ENCODE results near the gene GFPT2. TPM values are rescaled to one million over a fixed set of nuclear protein-coding genes. Genes with fewer than 3 reads are reported as not detected.

The GFPT2 gene
- total RNA-seq, 4 donors from 2014 or later = 5.5 to 15.6 (median 6.4) TPM; not detected in 1

DNA sequence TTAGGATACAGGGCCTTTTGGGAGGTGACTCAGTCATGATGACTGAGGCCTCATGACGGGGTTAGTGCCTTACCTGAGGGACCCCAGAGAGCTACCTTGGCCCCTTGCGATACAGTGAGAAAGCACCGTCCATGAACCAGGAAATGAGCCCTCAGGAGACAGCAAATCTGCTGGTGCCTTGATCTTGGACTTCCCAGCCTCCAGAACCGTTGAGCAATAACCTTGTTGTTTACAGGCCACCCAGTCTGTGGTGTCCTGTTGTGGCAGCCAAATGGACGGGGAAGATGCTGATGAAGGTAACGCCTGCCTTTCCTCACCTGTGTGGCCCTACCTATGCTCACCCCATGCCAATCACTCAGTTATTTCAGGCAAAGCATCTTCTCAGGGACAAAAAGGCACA is 5.6 kb upstream of the GFPT2 start:
- H3K27me3 ChIP-seq = peaks cover 0 to 33% (median 2%) of the 10 kb centered on the region in 4 donors
- no peak overlapping the region for H3K4me3 ChIP-seq
- H3K36me3 ChIP-seq = no peaks in the 10 kb centered on the region
- H3K4me1 ChIP-seq = peaks cover 4 to 9% (median 6%) of the 10 kb centered on the region in 3 donors
- H3K27ac ChIP-seq = no peak overlapping the region
- DNase-seq = no peak
- TF ChIP-seq, protein P1, sequence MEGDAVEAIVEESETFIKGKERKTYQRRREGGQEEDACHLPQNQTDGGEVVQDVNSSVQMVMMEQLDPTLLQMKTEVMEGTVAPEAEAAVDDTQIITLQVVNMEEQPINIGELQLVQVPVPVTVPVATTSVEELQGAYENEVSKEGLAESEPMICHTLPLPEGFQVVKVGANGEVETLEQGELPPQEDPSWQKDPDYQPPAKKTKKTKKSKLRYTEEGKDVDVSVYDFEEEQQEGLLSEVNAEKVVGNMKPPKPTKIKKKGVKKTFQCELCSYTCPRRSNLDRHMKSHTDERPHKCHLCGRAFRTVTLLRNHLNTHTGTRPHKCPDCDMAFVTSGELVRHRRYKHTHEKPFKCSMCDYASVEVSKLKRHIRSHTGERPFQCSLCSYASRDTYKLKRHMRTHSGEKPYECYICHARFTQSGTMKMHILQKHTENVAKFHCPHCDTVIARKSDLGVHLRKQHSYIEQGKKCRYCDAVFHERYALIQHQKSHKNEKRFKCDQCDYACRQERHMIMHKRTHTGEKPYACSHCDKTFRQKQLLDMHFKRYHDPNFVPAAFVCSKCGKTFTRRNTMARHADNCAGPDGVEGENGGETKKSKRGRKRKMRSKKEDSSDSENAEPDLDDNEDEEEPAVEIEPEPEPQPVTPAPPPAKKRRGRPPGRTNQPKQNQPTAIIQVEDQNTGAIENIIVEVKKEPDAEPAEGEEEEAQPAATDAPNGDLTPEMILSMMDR (IDR thresholded peaks at IDR 0.05) = no peak
- TF ChIP-seq POLR2A (IDR thresholded peaks at IDR 0.05) = no peak
- no peaks in the 10 kb centered on the region for H3K9me3 ChIP-seq
- WGBS, 2 donors = 88 to 90% methylated on average over 3 to 6 of the region's 6 CpGs
- intact Hi-C loops (cut with DNase I) = no loop called here

DNA sequence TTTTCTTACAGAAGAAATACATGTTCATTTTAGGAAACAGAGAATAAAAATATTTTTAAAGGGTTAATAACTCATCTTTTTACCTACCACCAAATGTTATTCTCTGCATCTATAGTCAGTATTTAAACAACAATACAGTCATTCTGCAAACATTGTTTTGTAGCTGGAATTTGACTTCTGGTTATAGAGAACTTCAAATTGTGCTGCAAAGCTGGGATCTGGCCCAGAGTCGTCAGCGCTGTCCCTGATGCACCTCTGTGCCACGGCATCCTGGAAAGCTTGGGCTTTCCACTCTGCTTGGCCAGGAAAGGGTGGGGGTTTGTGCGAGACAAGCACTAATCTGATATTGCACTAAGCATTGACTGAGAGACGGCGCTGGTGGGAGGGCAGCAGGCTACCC is 5.0 kb upstream of the GFPT2 start:
- H3K27me3 ChIP-seq = peaks cover 0 to 38% (median 4%) of the 10 kb centered on the region in 4 donors
- WGBS, 2 donors = 89 to 92% methylated on average over 5 to 6 of the region's 6 CpGs
- no peaks in the 10 kb centered on the region for H3K9me3 ChIP-seq
- intact Hi-C loops (cut with DNase I) = no loop called here
- H3K36me3 ChIP-seq = no peaks in the 10 kb centered on the region
- H3K27ac ChIP-seq = no peak overlapping the region
- no peak for DNase-seq
- TF ChIP-seq, protein P1 (IDR thresholded peaks at IDR 0.05) = no peak
- TF ChIP-seq POLR2A (IDR thresholded peaks at IDR 0.05) = no peak
- H3K4me1 ChIP-seq = peaks cover 7 to 14% (median 9%) of the 10 kb centered on the region in 3 donors
- no peak overlapping the region for H3K4me3 ChIP-seq

DNA sequence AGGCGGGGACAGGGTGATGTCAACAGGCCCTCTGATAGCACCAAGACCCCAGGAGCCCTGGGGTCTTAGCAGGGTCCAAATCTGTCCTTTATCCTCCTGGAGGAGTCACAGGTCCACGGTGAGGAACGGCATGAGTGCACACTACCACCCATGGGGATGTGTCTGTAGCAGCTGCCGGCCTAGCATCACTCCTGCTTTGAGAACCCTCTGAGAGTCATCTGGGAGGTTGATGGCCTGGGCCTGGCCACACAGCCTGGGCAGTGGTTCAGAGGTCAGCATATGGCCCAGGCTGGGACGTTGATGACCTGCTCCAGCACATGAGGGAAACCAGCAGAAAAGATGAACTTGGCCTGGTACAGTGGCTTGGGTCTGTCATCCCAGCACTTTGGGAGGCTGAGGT is 1.8 kb upstream of the GFPT2 start:
- TF ChIP-seq POLR2A (IDR thresholded peaks at IDR 0.05) = no peak
- TF ChIP-seq, protein P1 (IDR thresholded peaks at IDR 0.05) = no peak
- WGBS, 2 donors = 83 to 100% methylated on average over 2 to 4 of the region's 5 CpGs
- no peaks in the 10 kb centered on the region for H3K9me3 ChIP-seq
- peaks cover 0 to 70% (median 10%) of the 10 kb centered on the region in 4 donors for H3K27me3 ChIP-seq
- DNase-seq = no peak
- H3K4me1 ChIP-seq = peaks cover 7 to 33% (median 14%) of the 10 kb centered on the region in 3 donors
- H3K27ac ChIP-seq = no peak overlapping the region
- intact Hi-C loops (cut with DNase I) = no loop called here
- no peaks in the 10 kb centered on the region for H3K36me3 ChIP-seq
- H3K4me3 ChIP-seq = no peak overlapping the region

DNA sequence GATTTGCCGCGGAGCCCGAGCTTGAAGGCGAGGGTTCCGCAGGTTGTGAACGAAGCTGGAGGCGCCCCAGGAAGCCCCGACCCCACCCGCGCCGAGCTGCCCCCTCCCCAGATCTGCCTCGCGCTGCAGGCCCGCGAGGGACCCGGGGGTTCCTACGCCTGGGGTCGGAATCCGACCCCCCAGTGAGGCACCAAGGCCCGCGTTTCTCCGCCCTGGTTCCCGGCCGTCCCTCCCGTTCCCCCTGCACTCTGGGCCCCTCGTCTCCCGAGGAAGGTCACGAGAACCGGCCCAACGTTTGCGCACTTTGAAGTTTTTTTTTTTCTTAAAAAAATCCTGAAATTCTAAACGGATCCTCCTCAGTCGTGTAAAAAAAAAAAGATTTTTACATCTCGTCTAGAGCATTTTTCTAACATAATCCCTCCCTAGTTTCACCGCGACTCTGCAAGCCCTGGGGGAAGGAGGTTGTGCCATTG is 880 bp upstream of the GFPT2 start:
- WGBS, 2 donors = 3 to 5% methylated on average over 22 of the region's 36 CpGs
- no peak for TF ChIP-seq POLR2A (IDR thresholded peaks at IDR 0.05)
- TF ChIP-seq, protein P1 (IDR thresholded peaks at IDR 0.05) = no peak
- no peak for DNase-seq
- Histone ChIP-seq H3K27ac (peak overlapping the region in 3 of 4 donors; percentile 14 to 87 (median 43)), H3K9me3 (no peaks in the 10 kb centered on the region), H3K4me1 (peaks cover 7 to 33% (median 14%) of the 10 kb centered on the region in 3 donors), H3K27me3 (peaks cover 0 to 79% (median 10%) of the 10 kb centered on the region in 4 donors), H3K36me3 (no peaks in the 10 kb centered on the region), H3K4me3 (peak overlapping the region; percentile 51 to 86 (median 62))
- intact Hi-C loops (cut with DNase I) = no loop called here

DNA sequence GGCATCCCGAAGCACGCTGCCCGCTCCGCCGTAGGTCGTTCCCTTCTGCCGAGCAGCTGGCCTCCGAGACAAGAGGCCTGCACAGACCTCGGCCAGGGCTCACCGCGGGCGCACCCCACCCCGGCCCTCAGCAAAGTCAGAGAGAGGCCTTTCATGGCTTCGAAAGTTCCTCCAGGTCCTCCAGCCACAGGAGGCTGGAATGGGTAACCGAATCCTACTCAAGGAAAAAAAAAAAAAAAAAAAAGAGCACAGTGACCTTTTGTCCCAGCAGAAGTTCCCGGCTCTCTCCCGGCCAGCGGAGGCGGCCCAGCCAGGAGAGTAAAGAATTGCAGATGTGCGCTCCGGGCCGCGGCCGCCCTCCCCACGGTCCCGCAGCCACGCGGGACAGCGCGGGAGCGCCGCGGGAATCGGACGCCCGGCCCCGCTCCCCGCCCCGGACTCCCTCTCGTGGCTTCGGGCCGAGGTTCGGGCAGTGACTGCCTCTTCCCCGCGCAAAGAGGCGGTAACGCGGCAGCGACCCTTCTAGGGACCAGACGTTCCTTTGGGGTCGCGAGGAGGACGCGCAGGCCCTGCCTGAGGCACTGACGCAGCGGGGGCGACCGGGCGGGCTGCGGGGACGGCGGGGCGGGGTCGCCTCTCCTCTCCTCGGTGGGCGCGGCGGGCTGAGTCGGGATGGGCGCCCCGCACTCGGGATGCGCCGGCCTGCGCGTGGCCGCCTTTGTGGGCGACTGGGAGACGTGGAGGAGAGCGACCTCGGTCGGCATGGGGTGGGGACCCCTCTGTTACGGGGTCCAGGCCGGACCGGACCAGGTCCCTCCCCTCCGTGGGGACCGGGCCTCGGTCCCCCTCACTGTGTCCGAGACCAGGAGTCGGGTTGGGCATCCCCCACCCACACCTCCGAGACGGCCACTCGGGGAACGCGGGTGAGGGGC is 754 bp downstream of the GFPT2 start:
- WGBS, 2 donors = 8% methylated on average over 27 of the region's 95 CpGs; no CpG with 5 or more reads in 1 of the 2 donors
- no peak for DNase-seq
- Histone ChIP-seq H3K9me3 (no peaks in the 10 kb centered on the region), H3K4me3 (peak overlapping the region; percentile 51 to 86 (median 62)), H3K27ac (peak overlapping the region; percentile 58 to 87 (median 76)), H3K36me3 (no peaks in the 10 kb centered on the region), H3K27me3 (peaks cover 0 to 80% (median 10%) of the 10 kb centered on the region in 4 donors), H3K4me1 (peaks cover 7 to 33% (median 14%) of the 10 kb centered on the region in 3 donors)
- TF ChIP-seq, protein P1 (IDR thresholded peaks at IDR 0.05) = no peak
- TF ChIP-seq POLR2A (IDR thresholded peaks at IDR 0.05) = no peak
- intact Hi-C loops (cut with DNase I) = no loop called here

All from esophagus squamous epithelium (tissue), 5 donors.